ENCODE results near the gene KHK. TPM values are rescaled to one million over a fixed set of nuclear protein-coding genes. Genes with fewer than 3 reads are reported as not detected.

The KHK gene
- total RNA-seq, 1 experiment from 2014 or later = 9.3 TPM

DNA sequence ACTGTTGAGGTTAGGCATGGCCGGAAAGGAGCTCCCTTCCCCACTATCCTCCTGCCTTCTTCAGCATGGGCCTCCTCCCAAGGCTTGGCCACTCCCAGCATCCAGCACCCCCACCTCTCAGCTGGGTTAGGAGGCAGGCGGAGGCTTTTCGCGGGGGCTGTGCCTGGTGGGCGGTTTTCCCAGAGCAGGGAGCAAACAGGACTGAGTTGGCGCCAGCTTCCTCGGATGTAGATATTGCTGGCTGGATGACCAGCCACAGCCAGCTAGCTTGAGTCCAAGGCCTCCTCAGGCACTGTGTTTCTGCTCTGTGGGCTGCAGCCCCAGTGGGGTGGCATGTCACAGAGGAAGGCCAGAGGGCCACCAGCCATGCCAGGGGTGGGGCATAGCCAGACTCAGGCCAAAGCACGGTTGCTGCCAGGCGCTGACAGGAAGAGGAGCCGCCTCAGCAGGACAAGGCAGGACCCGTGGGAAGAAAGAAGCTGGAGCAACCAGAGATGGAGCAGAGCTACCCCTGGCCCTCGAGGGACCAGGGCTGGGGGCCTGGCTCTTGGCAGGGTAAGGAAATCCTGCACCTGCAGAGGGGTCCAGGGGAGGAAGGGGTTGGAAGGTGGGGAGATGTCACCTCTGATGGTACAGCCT lies 62.3 kb downstream of the KHK start, which contains the start of gene TCF23:
TCF23 (plus strand) TSS at position 204 of the 639 bp plus-strand sequence; CDS start at position 334, 130 bp downstream.
- peak in 1 of 2 experiments; percentile 25 for DNase-seq
- ChIA-PET POLR2A (interaction anchor here (0.6 kb wide), 1 partner anchor 9 kb away, joined by 3 read pairs; no protein-coding TSS in a partner anchor), CTCF (interaction anchor here (6.6 kb wide), 1 partner anchor 42 kb away, joined by 67 read pairs; no protein-coding TSS in a partner anchor)
- Mint-ChIP-seq H3K4me1 (ENCODE audit: low read depth, unreplicated experiment) (no peaks in the 10 kb centered on the region), H3K9me3 (ENCODE audit: unreplicated experiment) (no peaks in the 10 kb centered on the region), H3K36me3 (ENCODE audit: insufficient read depth, unreplicated experiment) (no peaks in the 10 kb centered on the region), H3K4me3 (ENCODE audit: unreplicated experiment) (no peak within 1 kb of the TSS), H3K27me3 (ENCODE audit: insufficient read depth, unreplicated experiment) (no peaks in the 10 kb centered on the region), H3K27ac (ENCODE audit: unreplicated experiment) (no peak within 1 kb of the TSS)
- BruUV-seq (replicated peaks) = no TSS peak
- Histone ChIP-seq H3K4me1 (0 out of 2 replicates have a peak, but pooled peaks cover 4% of the 10 kb centered on the region), H3K36me3 (ENCODE audit: control insufficient read depth, insufficient read depth, low read length) (no peaks in the 10 kb centered on the region), H3K27me3 (replicated peaks; ENCODE audit: control insufficient read depth, insufficient read depth, low read length) (no peaks in the 10 kb centered on the region), H3K9me3 (no peaks in the 10 kb centered on the region), H3K4me3 (ENCODE audit: low read depth, low read length) (no peak within 1 kb of the TSS)
- TF ChIP-seq, protein P1, sequence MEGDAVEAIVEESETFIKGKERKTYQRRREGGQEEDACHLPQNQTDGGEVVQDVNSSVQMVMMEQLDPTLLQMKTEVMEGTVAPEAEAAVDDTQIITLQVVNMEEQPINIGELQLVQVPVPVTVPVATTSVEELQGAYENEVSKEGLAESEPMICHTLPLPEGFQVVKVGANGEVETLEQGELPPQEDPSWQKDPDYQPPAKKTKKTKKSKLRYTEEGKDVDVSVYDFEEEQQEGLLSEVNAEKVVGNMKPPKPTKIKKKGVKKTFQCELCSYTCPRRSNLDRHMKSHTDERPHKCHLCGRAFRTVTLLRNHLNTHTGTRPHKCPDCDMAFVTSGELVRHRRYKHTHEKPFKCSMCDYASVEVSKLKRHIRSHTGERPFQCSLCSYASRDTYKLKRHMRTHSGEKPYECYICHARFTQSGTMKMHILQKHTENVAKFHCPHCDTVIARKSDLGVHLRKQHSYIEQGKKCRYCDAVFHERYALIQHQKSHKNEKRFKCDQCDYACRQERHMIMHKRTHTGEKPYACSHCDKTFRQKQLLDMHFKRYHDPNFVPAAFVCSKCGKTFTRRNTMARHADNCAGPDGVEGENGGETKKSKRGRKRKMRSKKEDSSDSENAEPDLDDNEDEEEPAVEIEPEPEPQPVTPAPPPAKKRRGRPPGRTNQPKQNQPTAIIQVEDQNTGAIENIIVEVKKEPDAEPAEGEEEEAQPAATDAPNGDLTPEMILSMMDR (IDR thresholded peaks at IDR 0.05; ENCODE audit: insufficient read depth in 1 of 2, low read depth in 1 of 2, low read length in 1 of 2, severe bottlenecking in 1 of 2, unreplicated experiment in 1 of 2) = no peak
- intact Hi-C loops (cut with micrococcal nuclease; ENCODE audit: unreplicated experiment) = no loop called here

DNA sequence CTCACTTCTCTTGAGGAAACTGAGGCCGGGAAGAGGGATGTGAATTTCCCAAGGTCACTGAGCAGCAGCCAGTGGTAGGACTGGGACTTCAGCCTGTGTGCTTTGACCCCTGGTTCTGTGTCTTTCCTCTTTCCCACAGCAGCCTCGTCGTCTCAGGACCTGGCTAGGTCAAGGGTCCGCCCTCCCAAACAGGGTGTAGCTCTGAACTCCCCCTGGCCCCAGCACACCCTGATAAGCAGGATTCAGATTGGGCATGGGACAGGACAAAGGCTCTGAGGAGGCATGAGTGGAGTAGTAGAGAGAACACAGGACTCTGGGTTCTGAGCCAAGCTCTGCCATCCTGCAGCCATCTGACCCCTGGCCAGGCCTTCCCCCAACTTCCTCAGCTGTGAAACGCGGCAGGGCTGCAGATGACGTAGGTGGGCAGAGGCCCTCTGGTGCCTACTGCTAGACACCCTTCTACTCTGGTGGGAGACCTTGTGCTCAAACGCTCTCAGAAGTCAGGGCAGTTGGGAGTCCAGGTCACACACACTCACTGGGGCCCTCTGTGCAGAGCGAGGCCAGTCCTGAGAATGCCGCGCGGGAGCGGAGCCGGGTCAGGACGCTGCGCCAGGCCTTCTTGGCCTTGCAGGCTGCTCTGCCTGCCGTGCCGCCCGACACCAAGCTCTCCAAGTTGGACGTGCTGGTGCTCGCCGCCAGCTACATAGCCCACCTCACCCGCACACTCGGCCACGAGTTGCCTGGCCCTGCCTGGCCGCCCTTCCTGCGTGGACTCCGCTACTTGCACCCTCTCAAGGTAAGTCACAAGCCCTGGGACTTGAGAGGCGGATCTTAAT lies 63.2 kb downstream of the KHK start:
- TF ChIP-seq, protein P1 (IDR thresholded peaks at IDR 0.05; ENCODE audit: insufficient read depth in 1 of 2, low read depth in 1 of 2, low read length in 1 of 2, severe bottlenecking in 1 of 2, unreplicated experiment in 1 of 2) = no peak
- Histone ChIP-seq H3K36me3 (ENCODE audit: control insufficient read depth, insufficient read depth, low read length) (no peaks in the 10 kb centered on the region), H3K4me3 (ENCODE audit: low read depth, low read length) (no peak overlapping the region), H3K9me3 (no peaks in the 10 kb centered on the region), H3K27me3 (replicated peaks; ENCODE audit: control insufficient read depth, insufficient read depth, low read length) (no peaks in the 10 kb centered on the region), H3K4me1 (0 out of 2 replicates have a peak, but pooled peaks cover 4% of the 10 kb centered on the region)
- Mint-ChIP-seq H3K27ac (ENCODE audit: unreplicated experiment) (no peak overlapping the region), H3K27me3 (ENCODE audit: insufficient read depth, unreplicated experiment) (no peaks in the 10 kb centered on the region), H3K36me3 (ENCODE audit: insufficient read depth, unreplicated experiment) (no peaks in the 10 kb centered on the region), H3K4me1 (ENCODE audit: low read depth, unreplicated experiment) (no peaks in the 10 kb centered on the region), H3K9me3 (ENCODE audit: unreplicated experiment) (no peaks in the 10 kb centered on the region), H3K4me3 (ENCODE audit: unreplicated experiment) (no peak overlapping the region)
- DNase-seq = no peak
- intact Hi-C loops (cut with micrococcal nuclease; ENCODE audit: unreplicated experiment) = no loop called here
- ChIA-PET POLR2A (interaction anchor here (0.6 kb wide), 1 partner anchor 10 kb away, joined by 3 read pairs; no protein-coding TSS in a partner anchor), CTCF (interaction anchor here (6.6 kb wide), 1 partner anchor 42 kb away, joined by 67 read pairs; no protein-coding TSS in a partner anchor)
- BruUV-seq (replicated peaks) = no TSS peak

Other genes with a start within 250 kb of the KHK start
- 0.74 and 2.4 TPM in 2 replicates for gene DPYSL5, start 238.6 kb upstream of the KHK start, total RNA-seq (2022)
- 4.9 and 5.7 TPM in 2 replicates for gene MAPRE3, start 116.1 kb upstream of the KHK start, total RNA-seq (2022)
- gene TMEM214, start 53.8 kb upstream of the KHK start, total RNA-seq (2022) = 85.0 and 85.4 TPM in 2 replicates
- gene AGBL5, start 35.1 kb upstream of the KHK start, total RNA-seq (2022) = 31.4 and 34.1 TPM in 2 replicates
- gene OST4, start 15.1 kb upstream of the KHK start, total RNA-seq (2022) = 237 and 249 TPM in 2 replicates
- 0.30 and 0.43 TPM in 2 replicates for gene EMILIN1, start 8.2 kb upstream of the KHK start, total RNA-seq (2022)
- 4.4 and 5.0 TPM in 2 replicates for gene CGREF1, start 32.4 kb downstream of the KHK start, total RNA-seq (2022)
- gene ABHD1, start 37.0 kb downstream of the KHK start, total RNA-seq (2022) = 0.18 and 0.23 TPM in 2 replicates
- gene PREB, start 47.9 kb downstream of the KHK start, total RNA-seq (2022) = 62.5 and 65.3 TPM in 2 replicates
- gene PRR30, start 52.6 kb downstream of the KHK start, total RNA-seq (2022) = not detected in 2 replicates
- gene TCF23, start 62.2 kb downstream of the KHK start, total RNA-seq (2022) = not detected in 2 replicates
- 150 and 157 TPM in 2 replicates for gene ATRAID, start 125.3 kb downstream of the KHK start, total RNA-seq (2022)
- 93.7 and 98.2 TPM in 2 replicates for gene SLC5A6, start 125.5 kb downstream of the KHK start, total RNA-seq (2022)
- 86.4 and 103 TPM in 2 replicates for gene CAD, start 130.6 kb downstream of the KHK start, total RNA-seq (2022)
- 3.9 and 4.3 TPM in 2 replicates for gene SLC30A3, start 176.3 kb downstream of the KHK start, total RNA-seq (2022)
- gene DNAJC5G, start 188.7 kb downstream of the KHK start, total RNA-seq (2022) = 0.25 and 0.51 TPM in 2 replicates
- 0.25 TPM in 1 of 2 replicates, not detected in the other for gene TRIM54, start 195.7 kb downstream of the KHK start, total RNA-seq (2022)
- gene UCN, start 221.7 kb downstream of the KHK start, total RNA-seq (2022) = 0.86 TPM in 1 of 2 replicates, not detected in the other
- 43.4 and 50.6 TPM in 2 replicates for gene MPV17, start 236.3 kb downstream of the KHK start, total RNA-seq (2022)